ENCODE data around the gene OR52D1. TPM values are rescaled to one million over a fixed set of nuclear protein-coding genes. Genes with fewer than 3 reads are reported as not detected.

The OR52D1 gene
- total RNA-seq (2014; rRNA removed; shearing (Covaris generic)) = not detected in 2 replicates

GRCh38 chr11:5488385-5488784, at the start of gene OR52D1:
Gene OR52D1 (plus strand): TSS chr11:5488685. CDS start chr11:5488707, 22 bp downstream.
- DNase-seq = no peak
- Histone ChIP-seq H3K27me3 (ENCODE audit: control insufficient read depth, insufficient read depth, low read length) (no peaks in the 10 kb centered on the region), H3K36me3 (replicated peaks; ENCODE audit: control insufficient read depth, insufficient read depth, low read length) (no peaks in the 10 kb centered on the region), H3K4me3 (ENCODE audit: insufficient read depth, low read depth, low read length) (no peak within 1 kb of the TSS)

- no peaks in the 10 kb centered on the region for H3K27me3 ChIP-seq (ENCODE audit: control insufficient read depth, insufficient read depth, low read length)
- no peaks in the 10 kb centered on the region for H3K36me3 ChIP-seq (replicated peaks; ENCODE audit: control insufficient read depth, insufficient read depth, low read length)
- DNase-seq = no peak
- no peak within 1 kb of the TSS for H3K4me3 ChIP-seq (ENCODE audit: insufficient read depth, low read depth, low read length)
These were observed 47.1 kb upstream of the OR52D1 start, which contains the start of gene OR51I1 for GRCh38 chr11:5441414-5441813. Gene OR51I1 (minus strand): TSS chr11:5441514. CDS start chr11:5441514, 0 bp downstream.

- H3K36me3 ChIP-seq (replicated peaks; ENCODE audit: control insufficient read depth, insufficient read depth, low read length) = no peaks in the 10 kb centered on the region
- H3K27me3 ChIP-seq (ENCODE audit: control insufficient read depth, insufficient read depth, low read length) = no peaks in the 10 kb centered on the region
- no peak overlapping the region for H3K4me3 ChIP-seq (ENCODE audit: insufficient read depth, low read depth, low read length)
- no peak for DNase-seq
These were observed 44.6 kb upstream of the OR52D1 start for GRCh38 chr11:5443835-5444393.

GRCh38 chr11:5449023-5449422, 39.5 kb upstream of the OR52D1 start, which contains the start of gene OR51I2:
Gene OR51I2 (plus strand): TSS chr11:5449323. CDS start chr11:5453489, 4,166 bp downstream.
- no peak for DNase-seq

GRCh38 chr11:5449432-5449831, 39.1 kb upstream of the OR52D1 start:
- H3K4me3 ChIP-seq (ENCODE audit: insufficient read depth, low read depth, low read length) = no peak overlapping the region
- H3K36me3 ChIP-seq (replicated peaks; ENCODE audit: control insufficient read depth, insufficient read depth, low read length) = no peaks in the 10 kb centered on the region
- no peak for DNase-seq
- no peaks in the 10 kb centered on the region for H3K27me3 ChIP-seq (ENCODE audit: control insufficient read depth, insufficient read depth, low read length)

More at GRCh38 chr11:5449023-5449422, 39.5 kb upstream of the OR52D1 start, which contains the start of gene OR51I2:
- no peaks in the 10 kb centered on the region for H3K27me3 ChIP-seq (ENCODE audit: control insufficient read depth, insufficient read depth, low read length)
- no peak within 1 kb of the TSS for H3K4me3 ChIP-seq (ENCODE audit: insufficient read depth, low read depth, low read length)
- no peaks in the 10 kb centered on the region for H3K36me3 ChIP-seq (replicated peaks; ENCODE audit: control insufficient read depth, insufficient read depth, low read length)

- Histone ChIP-seq H3K36me3 (replicated peaks; ENCODE audit: control insufficient read depth, insufficient read depth, low read length) (no peaks in the 10 kb centered on the region), H3K4me3 (ENCODE audit: insufficient read depth, low read depth, low read length) (no peak overlapping the region), H3K27me3 (ENCODE audit: control insufficient read depth, insufficient read depth, low read length) (no peaks in the 10 kb centered on the region; the same call in 1 of the 2 replicates)
- DNase-seq = no peak
These were observed 27.4 kb upstream of the OR52D1 start for GRCh38 chr11:5460983-5461621.

- Histone ChIP-seq H3K27me3 (ENCODE audit: control insufficient read depth, insufficient read depth, low read length) (no peaks in the 10 kb centered on the region; the same call in 1 of the 2 replicates), H3K36me3 (replicated peaks; ENCODE audit: control insufficient read depth, insufficient read depth, low read length) (no peaks in the 10 kb centered on the region), H3K4me3 (ENCODE audit: insufficient read depth, low read depth, low read length) (no peak overlapping the region)
- DNase-seq = no peak
These were observed 21.0 kb upstream of the OR52D1 start for GRCh38 chr11:5467527-5467926.

- Histone ChIP-seq H3K27me3 (ENCODE audit: control insufficient read depth, insufficient read depth, low read length) (no peaks in the 10 kb centered on the region), H3K36me3 (replicated peaks; ENCODE audit: control insufficient read depth, insufficient read depth, low read length) (no peaks in the 10 kb centered on the region), H3K4me3 (ENCODE audit: insufficient read depth, low read depth, low read length) (no peak overlapping the region)
- no peak for DNase-seq
These were observed 14.6 kb upstream of the OR52D1 start for GRCh38 chr11:5473921-5474320.

- H3K4me3 ChIP-seq (ENCODE audit: insufficient read depth, low read depth, low read length) = no peak overlapping the region
- H3K36me3 ChIP-seq (replicated peaks; ENCODE audit: control insufficient read depth, insufficient read depth, low read length) = no peaks in the 10 kb centered on the region
- DNase-seq = peak; percentile 73
- no peaks in the 10 kb centered on the region for H3K27me3 ChIP-seq (ENCODE audit: control insufficient read depth, insufficient read depth, low read length)
These were observed 12.2 kb upstream of the OR52D1 start for GRCh38 chr11:5476186-5476819.

GRCh38 chr11:5486003-5486402, 2.5 kb upstream of the OR52D1 start:
- DNase-seq = no peak
- no peaks in the 10 kb centered on the region for H3K27me3 ChIP-seq (ENCODE audit: control insufficient read depth, insufficient read depth, low read length)
- H3K4me3 ChIP-seq (ENCODE audit: insufficient read depth, low read depth, low read length) = no peak overlapping the region

GRCh38 chr11:5486421-5486820, 2.1 kb upstream of the OR52D1 start:
- Histone ChIP-seq H3K36me3 (replicated peaks; ENCODE audit: control insufficient read depth, insufficient read depth, low read length) (no peaks in the 10 kb centered on the region), H3K27me3 (ENCODE audit: control insufficient read depth, insufficient read depth, low read length) (no peaks in the 10 kb centered on the region), H3K4me3 (ENCODE audit: insufficient read depth, low read depth, low read length) (no peak overlapping the region)
- DNase-seq = no peak

More at GRCh38 chr11:5486003-5486402, 2.5 kb upstream of the OR52D1 start:
- no peaks in the 10 kb centered on the region for H3K36me3 ChIP-seq (replicated peaks; ENCODE audit: control insufficient read depth, insufficient read depth, low read length)

GRCh38 chr11:5488798-5489399, 414 bp downstream of the OR52D1 start:
- H3K36me3 ChIP-seq (replicated peaks; ENCODE audit: control insufficient read depth, insufficient read depth, low read length) = no peaks in the 10 kb centered on the region
- no peaks in the 10 kb centered on the region for H3K27me3 ChIP-seq (ENCODE audit: control insufficient read depth, insufficient read depth, low read length)
- DNase-seq = no peak
- H3K4me3 ChIP-seq (ENCODE audit: insufficient read depth, low read depth, low read length) = no peak overlapping the region

GRCh38 chr11:5489576-5490357, 1.3 kb downstream of the OR52D1 start:
- Histone ChIP-seq H3K36me3 (replicated peaks; ENCODE audit: control insufficient read depth, insufficient read depth, low read length) (no peaks in the 10 kb centered on the region), H3K4me3 (ENCODE audit: insufficient read depth, low read depth, low read length) (no peak overlapping the region), H3K27me3 (ENCODE audit: control insufficient read depth, insufficient read depth, low read length) (no peaks in the 10 kb centered on the region)
- no peak for DNase-seq

GRCh38 chr11:5499671-5500070, 11.2 kb downstream of the OR52D1 start:
- Histone ChIP-seq H3K4me3 (ENCODE audit: insufficient read depth, low read depth, low read length) (no peak overlapping the region), H3K36me3 (replicated peaks; ENCODE audit: control insufficient read depth, insufficient read depth, low read length) (no peaks in the 10 kb centered on the region), H3K27me3 (ENCODE audit: control insufficient read depth, insufficient read depth, low read length) (no peaks in the 10 kb centered on the region)
- DNase-seq = no peak

Data from H7 (cell line).